ENCODE results near the gene WFIKKN1.
A peak's percentile ranks its signal among the peaks of the same experiment; 100 is the strongest.

WFIKKN1 gene

DNA sequence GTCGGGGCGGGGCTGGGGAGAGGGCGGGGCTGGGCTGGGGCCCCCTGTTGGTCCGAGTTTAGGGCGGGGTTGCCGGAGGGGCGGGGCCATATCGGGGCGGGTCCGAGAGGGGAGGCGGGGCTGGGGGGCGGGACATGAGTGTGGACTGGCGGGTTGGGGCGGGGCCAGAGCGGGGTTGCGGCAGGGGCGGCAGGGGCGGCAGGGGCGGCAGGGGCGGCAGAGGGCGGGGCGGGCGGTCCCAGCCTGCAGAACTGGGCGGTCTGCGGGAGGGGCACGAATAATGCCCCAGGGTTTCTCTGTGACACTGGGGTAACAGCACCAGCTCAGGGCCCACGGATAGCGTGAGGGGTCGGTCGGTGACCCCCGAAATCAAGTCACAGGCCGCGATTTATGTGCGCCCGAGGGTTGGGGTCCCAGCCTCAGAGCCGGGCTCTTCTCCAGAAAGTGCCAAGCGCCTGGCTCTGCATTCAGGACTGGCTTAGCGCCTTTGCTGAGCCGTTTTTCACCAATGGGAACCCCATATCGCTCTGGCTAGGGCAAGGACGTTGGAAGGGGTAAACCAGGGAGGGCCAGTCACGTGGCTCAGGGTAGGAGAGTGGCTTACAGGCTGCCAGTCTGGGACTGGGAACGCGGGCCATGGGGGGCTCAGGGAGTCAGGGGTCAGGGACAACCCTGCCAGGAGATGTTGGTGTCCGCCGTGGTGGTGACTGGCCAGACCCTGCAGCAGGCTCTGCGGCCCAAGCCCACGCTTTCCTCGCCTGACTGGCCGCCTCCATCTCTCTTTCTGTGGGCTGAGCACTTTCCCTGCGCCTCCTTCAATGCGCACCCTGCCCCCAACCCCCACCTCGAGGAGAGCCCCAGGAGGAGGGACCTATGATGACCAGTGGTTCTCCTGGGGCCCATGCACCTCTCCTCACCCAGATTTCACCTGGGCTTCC, 6.6 kb downstream of the WFIKKN1 start:
- peak; percentile 93 for DNase-seq (ENCODE audit: low spot score)

DNA sequence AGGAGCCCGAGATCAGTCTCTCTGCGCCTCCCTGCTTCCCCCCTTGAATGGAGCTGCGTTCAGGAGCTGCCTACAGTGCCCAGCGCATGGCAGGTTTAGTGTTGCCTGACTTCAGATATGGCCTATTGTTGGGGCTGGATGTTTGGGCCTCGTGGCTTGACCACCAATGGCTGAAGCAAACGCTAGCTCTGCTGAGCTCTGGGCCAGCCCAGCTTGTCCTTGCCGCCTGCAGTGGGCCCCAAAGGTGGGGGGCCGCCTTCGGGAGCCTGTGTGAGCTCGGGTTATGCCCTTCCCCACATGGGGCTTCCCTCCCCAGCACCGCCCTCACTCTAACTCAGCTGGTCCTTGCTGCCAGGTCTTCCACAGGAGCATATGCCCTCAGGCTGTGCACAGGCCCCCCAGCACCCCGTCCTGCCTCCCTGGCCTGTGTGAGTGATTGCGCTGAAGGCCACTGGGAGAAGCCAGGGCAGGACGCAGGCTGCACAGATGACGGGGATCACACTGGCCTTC, 7.3 kb downstream of the WFIKKN1 start:
- DNase-seq (ENCODE audit: low spot score), result no peak

DNA sequence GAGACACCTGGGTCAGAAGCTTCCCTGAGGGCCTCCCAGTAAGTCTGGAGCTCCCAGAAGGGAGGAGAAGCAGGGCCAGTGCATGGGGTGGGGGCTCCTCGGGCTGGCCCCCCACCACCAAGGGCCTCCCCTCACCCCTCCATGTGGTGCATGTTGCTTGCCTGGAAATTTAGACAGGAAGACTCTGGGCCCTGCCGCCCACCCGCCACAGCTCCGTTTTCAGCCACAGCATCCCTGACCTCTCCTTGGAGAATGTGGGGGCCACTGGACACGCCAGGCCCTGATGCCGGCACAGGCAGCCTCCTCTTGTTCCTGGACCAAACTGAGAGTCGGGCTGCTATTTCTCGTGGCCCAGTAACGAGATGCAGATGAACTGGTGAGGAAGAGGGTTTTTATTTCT, 8.1 kb downstream of the WFIKKN1 start:
- no peak for DNase-seq (ENCODE audit: low spot score)

DNA sequence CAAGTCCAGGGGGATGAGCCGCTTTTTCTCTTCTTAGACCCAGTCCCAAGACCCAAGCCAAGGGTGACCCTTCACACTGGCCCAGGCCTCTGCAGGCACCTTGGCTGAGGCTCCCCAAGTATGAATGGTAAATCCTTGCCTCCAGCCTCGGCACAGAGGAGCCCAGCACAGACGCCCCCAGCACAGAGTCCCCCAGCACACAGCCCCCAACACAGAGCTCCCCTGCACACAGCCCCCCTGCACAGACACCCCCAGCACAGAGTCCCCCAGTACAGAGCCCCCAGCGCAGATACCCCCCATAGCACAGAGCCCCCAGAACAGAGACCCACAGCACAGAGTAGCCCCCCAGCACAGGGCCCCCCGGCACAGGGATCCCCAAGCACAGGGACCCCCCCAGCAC, 9.8 kb downstream of the WFIKKN1 start:
- DNase-seq (ENCODE audit: low spot score), result no peak

DNA sequence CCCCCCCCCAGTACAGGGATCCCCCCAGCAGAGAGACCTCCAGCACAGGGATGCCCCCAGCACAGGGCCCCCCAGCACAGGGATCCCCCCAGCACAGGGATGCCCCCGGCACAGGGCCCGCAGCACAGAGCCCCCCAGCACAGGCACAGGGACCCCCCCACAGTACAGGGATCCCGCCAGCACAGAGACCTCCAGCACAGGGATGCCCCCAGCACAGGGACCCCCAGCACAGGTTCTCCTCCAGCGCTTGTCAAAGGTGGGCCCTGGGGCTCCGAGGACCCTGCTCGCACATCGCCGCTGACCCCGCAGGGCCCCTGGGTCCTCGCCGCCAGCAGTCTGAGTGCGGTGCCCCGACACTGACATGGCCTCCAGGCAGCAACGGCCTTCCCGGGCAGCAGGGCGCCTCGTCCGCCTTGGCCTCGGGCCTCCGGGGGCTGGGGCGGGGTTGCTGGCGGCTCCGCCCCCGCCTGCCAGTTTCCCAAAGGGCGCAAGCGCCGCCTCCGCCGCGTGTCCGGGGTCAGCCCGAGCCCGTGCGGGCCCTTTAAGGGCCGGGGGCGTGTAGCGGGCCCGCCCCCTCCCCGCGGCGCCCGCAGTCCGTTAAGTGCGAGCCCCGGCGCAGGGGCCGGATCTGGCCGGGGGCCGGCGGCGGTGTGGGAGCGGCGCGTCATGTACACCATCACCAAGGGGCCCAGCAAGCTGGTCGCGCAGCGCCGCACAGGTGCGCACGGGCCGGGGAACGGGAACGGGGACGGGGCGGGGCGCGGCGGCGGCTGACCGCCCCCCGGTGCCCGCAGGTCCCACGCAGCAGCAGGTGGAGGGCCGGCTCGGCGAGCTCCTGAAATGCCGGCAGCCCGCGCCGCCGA, 10.8 kb downstream of the WFIKKN1 start, which contains the start of gene MCRIP2:
Gene MCRIP2, plus strand, starts transcription at position 503 of the 863 bp plus-strand sequence. Its CDS starts 164 bp downstream, at position 667.
- peak; percentile 93 for DNase-seq (ENCODE audit: low spot score)

DNA sequence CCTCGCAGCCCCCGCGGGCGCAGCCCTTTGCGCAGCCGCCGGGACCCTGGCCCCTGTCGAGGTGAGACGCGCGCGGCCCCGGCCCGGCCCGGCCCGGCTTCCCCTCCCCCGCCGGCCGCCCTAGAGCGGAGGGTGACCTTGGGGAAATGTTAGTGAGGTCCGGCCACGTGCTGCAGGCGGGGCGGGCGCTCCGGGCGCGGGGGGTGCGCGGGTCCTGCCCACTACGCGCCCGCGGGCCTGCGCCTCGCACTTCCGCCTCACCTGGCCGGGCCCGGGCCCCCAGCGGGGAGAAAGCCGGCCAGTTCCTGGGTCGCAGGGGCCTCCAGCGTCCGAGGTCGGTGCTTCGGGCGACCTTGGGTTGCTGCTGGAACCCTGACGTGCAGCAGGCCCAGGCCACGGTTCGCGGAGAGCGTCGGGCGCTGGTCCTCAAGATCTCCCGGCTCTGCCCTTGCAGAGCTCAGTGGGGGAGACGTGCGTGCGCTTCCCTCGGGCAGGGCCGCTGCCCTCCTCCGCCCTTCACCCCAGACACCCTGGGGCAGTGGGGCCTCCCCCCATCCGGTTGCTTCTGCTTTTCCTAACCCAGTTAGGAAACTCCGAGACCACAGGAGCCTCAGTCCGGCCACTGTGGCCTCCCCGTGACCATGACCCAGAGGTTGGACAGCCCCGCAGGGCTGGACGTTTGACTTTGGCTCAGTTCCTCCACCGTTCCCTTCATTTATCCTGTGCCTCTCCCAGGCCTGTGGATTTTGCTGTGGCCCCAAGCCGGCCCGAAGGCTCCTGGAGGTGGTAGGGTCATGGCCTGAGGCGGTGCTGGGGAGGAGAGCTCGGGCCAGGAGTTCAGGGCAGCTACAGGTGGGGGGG, 11.6 kb downstream of the WFIKKN1 start:
- peak; percentile 56 for DNase-seq (ENCODE audit: low spot score)

DNA sequence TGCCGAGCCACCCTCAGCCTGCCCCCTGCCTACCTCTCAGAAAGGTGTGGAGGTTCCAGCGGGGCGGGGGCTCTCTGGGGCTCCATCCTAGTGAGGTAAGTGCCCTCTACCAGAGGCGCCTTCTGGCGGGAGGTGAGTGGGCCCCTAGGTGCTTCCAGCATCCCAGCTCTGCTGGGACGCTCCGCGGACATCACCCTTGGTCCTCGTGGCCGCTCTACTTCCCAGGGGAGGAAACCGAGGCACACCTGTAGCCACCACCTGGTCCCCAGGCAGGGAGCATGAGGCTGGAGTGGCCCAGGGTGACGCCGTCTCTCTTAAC, 12.2 kb downstream of the WFIKKN1 start:
- DNase-seq (ENCODE audit: low spot score), result no peak

DNA sequence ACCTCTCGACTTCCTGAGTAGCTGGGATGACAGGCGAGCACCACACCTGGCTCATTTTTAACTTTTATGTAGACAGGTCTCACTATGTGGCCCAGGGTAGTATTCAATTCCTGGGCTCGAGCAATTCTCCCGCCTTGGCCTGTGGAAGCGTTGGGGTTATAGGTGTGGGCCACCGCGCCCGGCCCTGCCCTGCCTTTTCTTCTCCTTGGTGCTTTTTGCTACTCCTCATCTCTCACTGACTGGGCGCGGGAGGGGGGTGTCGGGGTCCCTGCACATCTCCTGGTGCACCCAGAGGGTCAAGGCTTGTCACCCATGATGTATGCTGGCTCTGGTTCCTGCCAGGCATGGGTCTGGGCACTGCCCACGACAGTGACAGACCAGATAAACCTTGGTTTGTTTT, 13.8 kb downstream of the WFIKKN1 start:
- no peak for DNase-seq (ENCODE audit: low spot score)

DNA sequence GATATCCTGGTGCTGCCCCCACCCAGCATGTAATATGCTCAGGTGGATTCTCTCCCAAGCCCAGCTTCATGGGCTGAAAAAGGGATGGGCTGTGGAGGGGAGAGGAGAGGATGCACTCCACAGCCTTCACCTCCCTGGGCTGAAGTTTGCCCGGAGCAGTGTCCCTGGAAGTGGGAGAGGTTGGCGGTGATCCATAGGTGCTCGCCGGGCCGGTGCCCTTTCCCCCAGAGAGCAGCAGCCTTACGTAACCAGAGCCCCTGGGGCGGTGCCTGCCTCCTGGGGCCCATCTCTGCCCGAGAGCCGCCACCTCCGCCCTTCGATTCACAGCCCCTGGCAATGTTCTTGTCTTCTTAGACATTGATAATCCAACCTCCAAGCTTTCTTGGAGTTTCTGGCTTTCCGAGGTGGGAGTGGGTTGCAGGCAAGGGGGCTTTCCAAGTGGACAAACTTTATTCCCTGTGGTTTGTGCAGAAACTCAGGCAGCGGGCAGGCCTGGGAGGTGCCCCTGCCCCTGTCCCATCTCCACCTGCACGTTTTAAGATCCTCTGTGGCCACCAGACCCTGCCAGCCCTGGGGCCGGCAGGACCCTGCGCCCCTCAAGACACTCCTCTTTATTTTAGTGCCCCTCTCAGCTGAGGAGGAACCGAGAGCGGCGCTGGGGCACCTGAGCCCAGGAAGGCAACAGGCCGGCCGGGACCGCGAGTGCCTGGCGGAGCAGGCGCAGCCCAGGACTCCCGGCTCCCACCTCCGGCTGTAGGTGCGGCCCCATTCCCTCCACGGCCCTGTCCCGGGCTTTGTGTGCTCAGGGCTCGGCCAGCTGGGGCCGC, 15.3 kb downstream of the WFIKKN1 start:
- no peak for DNase-seq (ENCODE audit: low spot score)

DNA sequence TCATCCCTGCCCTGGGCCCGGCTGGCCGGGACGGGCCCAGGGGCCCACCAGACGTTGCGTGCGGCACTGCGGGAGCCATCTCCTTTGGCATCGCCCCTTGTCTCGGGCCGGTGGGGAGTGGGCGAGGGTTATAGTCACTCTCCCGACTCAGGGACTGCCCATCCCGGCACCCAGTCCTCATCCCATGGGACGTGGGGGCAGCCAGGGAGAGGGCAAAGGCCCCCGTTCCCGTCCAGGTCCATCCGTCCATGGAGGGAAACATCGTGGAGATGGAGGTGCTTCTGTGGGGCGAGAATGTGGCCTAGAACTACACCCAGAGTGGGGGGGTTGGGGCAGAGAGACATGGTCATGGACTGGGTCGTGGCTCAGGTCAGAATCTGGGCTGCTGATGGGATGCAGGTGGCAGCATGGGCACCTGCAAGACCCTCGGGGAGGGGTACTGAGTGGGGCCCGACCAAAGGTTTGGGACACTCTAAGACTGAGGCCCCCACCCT, 15.9 kb downstream of the WFIKKN1 start:
- DNase-seq (ENCODE audit: low spot score), result no peak

DNA sequence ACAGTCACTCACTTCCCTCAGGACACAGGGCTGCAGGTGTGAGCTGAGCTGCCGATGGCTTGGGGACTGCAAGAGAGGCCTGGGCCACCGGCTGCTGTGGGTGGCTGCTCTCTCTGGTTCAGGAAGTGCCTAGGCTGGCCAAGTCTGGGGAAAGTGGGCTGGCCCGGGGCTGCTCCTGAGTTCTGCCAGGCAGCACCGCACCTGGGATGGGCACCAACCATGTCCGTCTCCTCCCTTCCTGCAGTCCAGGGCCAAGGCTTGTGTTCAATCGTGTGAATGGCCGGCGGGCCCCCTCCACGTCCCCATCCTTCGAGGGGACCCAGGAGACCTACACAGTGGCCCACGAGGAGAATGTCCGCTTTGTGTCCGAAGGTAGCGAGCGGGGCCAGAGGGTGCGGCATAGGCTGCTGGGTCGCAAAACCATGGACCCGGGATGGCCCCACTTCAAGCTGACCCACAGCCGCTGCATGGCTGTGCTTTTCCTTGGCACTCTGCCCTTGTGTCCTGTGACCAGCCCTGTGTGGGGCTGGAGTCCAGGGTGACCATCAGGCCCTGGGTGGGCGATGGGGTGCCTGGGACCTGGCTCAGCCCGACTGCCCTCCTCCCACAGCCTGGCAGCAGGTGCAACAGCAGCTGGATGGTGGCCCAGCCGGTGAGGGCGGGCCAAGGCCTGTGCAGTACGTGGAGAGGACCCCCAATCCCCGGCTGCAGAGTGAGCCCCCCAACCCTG, 16.6 kb downstream of the WFIKKN1 start:
- DNase-seq (ENCODE audit: low spot score), result no peak

DNA sequence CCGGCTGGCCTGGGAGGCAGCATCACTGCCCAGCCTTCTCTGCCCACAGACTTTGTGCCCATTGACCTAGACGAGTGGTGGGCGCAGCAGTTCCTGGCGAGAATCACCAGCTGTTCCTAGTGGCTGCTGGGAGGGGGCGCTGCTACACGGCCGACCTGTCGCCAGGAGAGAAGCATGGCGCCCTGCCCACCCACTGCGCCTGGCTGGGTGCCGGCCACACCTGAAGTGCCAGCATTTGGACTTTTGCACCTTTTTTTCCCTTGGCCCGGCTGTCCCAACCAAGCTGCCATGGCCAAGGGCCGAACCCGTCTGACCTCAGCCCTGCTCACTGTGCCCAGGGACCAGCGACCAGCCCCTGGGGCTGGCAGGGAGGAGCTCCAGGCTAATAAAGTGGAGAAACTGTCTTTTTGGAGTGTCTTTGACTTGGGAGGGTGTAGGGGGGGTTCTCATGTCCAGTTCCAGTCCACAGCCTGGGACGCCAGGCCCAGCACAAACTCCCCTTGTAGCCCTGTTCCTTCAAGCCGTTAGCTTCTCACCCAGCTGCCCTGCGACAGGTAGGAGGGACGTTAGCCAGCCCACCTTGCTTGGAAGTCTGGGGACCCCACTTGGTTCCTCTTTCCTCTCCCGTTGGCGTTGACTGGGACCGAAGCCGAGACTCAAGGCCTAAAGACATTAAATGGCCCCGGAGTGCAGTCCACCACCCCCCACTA, 17.4 kb downstream of the WFIKKN1 start:
- DNase-seq (ENCODE audit: low spot score), result peak; percentile 75

DNA sequence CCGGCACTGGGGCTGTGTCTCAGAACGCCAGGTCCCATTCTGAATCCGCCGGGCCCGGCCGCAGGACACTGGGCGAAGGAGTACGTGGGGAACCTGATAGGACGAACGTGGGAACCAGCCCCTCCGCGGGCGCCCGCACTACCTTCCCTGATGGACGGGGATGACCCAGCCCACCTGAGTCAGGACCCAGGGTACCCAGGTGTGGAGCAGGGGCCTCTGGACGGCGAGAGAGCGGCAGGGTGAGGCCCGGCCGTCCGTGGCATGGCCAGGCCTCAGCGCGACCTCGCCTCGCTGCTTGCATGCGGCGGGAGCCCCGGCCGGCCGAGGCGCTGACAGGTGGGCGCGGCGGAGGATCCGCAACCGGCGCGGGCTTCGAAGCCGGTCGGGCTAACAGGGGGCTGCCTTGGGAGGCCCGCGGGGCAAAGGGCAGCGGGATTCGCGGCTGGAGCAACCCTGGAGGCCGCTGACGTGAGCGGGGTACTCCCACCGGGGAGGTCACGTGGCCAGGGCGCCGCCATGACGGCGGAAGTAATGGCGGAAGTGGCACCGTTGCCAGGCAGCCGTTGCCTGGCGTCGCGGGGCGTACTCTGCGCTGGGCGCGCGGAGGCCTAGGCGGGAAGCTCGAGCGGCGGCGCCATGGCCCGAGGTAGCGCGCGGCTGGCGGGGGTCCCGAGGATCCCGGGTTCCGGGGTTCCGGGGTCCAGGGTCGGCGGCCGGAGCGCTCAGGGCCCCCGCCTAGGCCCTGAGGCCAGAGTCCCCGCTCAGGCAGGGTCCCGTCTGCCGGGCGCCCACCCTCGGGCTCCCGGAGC, 18.2 kb downstream of the WFIKKN1 start, which contains the start of gene WDR90:
Gene WDR90, plus strand, starts transcription at position 585 of the 809 bp plus-strand sequence. Its CDS starts 52 bp downstream, at position 637.
- peak; percentile 100 for DNase-seq (ENCODE audit: low spot score)

DNA sequence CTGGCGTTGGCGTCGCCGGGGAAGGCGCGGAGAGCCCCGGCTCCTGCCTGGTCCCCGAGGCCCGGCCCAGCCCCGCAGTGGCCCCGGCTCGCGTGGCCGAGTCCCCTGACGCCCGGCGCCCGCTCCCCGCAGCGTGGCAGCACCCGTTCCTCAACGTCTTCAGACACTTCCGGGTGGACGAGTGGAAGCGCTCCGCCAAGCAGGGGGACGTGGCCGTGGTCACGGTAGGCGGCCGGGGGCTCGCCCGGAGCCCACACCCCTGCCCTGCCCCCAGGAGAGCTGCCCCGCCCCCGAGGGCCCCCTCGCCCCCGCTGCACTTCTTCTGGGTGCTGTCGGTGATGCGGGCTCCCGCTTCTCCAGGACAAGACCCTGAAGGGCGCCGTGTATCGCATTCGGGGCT, 18.8 kb downstream of the WFIKKN1 start:
- DNase-seq (ENCODE audit: low spot score), result peak; percentile 41

DNA sequence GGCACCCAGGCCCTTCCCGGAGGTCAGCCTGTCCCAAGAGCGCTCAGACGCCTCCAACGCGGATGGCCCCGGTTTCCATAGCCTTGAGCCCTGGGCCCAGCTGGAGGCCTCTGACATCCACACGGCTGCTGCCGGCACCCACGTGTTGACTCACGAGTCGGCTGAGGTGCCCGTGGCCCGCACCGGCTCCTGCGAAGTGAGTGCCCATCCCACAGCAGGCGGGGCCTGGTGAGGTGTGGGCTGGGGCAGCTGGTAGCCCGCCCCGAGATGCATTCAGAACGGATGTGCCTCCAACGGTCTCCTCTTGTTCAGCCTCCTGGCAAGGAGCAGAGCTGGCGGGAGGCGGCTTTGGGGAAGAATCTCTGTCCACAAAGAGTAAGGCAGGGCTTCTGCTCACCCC, 21.1 kb downstream of the WFIKKN1 start:
- DNase-seq (ENCODE audit: low spot score), result no peak

DNA sequence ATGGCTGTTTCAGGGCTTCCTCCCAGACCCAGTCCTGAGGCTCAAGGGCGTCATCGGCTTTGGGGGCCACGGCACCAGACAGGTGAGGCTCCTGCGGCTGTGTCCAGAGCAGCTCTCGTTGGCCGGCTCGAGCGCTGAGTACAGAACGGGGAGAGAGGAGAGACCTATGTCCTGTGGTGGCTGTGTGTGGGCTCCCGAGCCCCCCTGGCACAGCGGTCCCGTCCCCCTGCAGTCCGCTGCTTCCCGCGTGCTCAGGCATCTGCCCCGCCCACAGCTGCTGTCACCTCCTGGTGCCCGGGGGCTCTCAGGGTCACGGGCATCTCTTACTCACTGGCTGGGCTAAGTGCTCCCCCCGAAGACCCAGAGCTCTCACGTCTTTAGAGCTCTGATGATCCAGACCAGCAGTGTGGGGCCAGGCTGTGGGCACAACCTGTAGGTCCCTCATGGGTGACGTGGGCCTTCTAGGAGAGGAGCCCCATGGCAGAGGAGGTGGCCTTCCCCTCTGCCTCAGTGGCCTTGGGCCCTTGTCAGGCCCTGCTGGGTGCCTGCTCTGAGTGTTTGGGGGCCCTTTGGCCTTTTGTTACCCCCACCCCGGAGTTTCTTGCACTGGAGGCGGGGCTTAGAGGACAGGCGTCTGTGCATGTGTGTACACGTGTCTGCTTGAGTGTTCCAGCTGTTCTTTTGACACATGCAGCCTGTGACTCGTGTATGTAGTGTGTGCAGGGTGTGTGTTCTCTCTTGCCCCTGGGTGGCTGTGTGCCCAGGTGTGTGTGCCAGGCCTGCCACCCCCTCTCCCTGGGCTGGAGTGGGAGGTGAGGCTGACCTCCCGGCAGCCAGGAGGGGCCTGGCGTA, 21.9 kb downstream of the WFIKKN1 start:
- DNase-seq (ENCODE audit: low spot score), result no peak

DNA sequence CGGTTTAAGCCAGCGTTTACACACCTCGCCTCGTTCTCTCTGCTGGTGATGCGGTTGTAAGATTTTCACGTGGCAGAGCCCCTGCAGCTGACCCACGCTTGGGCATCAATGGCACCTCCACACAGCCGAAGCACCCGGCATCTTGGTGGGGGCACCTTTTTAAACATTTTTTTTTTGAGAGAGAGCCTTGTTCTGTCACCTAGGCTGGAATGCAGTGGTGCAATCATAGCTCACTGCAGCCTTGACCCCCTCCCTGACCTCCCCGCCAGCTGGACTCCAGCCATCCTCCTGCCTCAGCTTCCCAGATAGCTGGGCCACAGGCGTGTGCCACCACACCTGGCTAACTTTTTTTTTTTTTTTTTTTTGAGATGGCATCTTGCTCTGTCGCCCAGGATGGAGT, 23.2 kb downstream of the WFIKKN1 start:
- DNase-seq (ENCODE audit: low spot score), result no peak

Measured in iPS-NIHi11 (cell line).